ENCODE measurements around the gene THG1L.

DNA sequence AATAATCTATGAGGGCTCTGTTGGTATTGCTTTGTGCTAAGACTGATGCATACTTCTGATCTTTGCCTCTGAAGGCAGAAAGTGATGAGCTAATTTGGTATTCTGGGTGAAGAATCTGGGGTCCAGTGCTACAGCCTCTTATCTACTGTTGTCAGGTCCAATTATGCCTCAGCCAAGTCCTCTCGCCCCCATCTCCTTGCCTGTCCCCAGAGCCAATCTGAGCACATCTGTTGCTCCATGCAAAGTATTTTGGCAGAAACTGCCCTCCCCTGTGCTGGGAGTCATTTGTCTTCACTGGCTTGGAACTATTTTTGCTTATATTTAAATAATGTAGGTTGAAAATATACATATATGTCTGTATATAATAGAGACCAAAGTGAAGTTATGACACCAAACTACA is 35.7 kb downstream of the THG1L start:
- TF ChIP-seq POLR2A (IDR thresholded peaks at IDR 0.05; ENCODE audit: low read length) (no peak), EP300 (IDR thresholded peaks at IDR 0.05) (no peak), HDAC2 (IDR thresholded peaks at IDR 0.05) (no peak)
- TF ChIP-seq, protein P1, sequence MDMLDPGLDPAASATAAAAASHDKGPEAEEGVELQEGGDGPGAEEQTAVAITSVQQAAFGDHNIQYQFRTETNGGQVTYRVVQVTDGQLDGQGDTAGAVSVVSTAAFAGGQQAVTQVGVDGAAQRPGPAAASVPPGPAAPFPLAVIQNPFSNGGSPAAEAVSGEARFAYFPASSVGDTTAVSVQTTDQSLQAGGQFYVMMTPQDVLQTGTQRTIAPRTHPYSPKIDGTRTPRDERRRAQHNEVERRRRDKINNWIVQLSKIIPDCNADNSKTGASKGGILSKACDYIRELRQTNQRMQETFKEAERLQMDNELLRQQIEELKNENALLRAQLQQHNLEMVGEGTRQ (IDR thresholded peaks at IDR 0.05), result no peak
- TF ChIP-seq, protein P2, sequence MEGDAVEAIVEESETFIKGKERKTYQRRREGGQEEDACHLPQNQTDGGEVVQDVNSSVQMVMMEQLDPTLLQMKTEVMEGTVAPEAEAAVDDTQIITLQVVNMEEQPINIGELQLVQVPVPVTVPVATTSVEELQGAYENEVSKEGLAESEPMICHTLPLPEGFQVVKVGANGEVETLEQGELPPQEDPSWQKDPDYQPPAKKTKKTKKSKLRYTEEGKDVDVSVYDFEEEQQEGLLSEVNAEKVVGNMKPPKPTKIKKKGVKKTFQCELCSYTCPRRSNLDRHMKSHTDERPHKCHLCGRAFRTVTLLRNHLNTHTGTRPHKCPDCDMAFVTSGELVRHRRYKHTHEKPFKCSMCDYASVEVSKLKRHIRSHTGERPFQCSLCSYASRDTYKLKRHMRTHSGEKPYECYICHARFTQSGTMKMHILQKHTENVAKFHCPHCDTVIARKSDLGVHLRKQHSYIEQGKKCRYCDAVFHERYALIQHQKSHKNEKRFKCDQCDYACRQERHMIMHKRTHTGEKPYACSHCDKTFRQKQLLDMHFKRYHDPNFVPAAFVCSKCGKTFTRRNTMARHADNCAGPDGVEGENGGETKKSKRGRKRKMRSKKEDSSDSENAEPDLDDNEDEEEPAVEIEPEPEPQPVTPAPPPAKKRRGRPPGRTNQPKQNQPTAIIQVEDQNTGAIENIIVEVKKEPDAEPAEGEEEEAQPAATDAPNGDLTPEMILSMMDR (IDR thresholded peaks at IDR 0.05), result no peak
- TF ChIP-seq, protein P3, sequence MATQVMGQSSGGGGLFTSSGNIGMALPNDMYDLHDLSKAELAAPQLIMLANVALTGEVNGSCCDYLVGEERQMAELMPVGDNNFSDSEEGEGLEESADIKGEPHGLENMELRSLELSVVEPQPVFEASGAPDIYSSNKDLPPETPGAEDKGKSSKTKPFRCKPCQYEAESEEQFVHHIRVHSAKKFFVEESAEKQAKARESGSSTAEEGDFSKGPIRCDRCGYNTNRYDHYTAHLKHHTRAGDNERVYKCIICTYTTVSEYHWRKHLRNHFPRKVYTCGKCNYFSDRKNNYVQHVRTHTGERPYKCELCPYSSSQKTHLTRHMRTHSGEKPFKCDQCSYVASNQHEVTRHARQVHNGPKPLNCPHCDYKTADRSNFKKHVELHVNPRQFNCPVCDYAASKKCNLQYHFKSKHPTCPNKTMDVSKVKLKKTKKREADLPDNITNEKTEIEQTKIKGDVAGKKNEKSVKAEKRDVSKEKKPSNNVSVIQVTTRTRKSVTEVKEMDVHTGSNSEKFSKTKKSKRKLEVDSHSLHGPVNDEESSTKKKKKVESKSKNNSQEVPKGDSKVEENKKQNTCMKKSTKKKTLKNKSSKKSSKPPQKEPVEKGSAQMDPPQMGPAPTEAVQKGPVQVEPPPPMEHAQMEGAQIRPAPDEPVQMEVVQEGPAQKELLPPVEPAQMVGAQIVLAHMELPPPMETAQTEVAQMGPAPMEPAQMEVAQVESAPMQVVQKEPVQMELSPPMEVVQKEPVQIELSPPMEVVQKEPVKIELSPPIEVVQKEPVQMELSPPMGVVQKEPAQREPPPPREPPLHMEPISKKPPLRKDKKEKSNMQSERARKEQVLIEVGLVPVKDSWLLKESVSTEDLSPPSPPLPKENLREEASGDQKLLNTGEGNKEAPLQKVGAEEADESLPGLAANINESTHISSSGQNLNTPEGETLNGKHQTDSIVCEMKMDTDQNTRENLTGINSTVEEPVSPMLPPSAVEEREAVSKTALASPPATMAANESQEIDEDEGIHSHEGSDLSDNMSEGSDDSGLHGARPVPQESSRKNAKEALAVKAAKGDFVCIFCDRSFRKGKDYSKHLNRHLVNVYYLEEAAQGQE (IDR thresholded peaks at IDR 0.05), result no peak

Data from A549 (cell line).